HG02610 (cell line): ENCODE data around the gene GOSR1.
A peak's percentile ranks its signal among the peaks of the same experiment; 100 is the strongest.
"Not testable (repeated sequence)": the region's sequence is repeated elsewhere in the genome, so short reads cannot be mapped to it uniquely, and the experiment has no call there.

ENCODE experiments used
- ATAC-seq: cut with Tn5 transposase; IDR thresholded peaks from one replicate; pipeline ENCODE4 v1.9.1; 2021; ENCODE audit warnings: mild to moderate bottlenecking, moderate library complexity; ENCODE audit not compliant: unreplicated experiment

GOSR1 gene

DNA sequence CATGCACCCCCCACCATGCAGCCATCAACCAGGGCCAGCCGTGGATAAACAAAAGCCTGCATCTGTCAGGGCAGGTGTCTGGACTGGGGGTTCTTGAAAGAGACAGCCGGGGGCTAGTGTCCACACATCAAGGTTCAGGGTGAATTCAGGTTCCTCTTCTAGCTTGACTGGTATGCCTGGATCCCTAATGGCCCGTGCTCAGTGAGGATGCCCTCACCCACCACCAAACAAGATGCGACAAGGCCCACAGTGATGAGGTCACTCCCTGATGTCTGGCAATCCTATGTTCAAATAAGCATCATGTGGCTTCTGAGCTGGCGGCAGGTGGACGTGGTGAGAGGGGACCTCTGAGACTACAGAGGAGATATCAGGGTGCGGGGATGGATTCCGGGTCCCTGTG is 64.6 kb downstream of the GOSR1 start:
- no peak for ATAC-seq

DNA sequence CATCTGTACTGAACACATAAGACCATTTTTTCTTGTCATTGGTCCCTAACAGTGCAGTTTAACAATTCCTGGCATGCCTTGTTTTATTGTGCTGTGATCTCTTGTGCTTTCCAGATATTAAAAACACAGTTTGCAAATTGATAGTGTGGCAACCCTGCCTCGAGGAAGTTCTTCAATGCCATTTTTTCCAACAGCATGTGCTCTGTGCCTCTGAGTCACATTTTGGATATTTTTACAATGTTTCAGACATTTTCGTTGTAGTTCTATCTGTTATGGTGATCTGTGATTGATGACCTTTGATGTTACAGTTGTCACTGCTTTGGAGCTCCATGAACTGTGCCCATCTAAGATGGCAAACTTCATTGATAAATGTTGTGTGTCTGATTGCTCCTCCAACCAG is 66.2 kb downstream of the GOSR1 start:
- ATAC-seq = no peak

DNA sequence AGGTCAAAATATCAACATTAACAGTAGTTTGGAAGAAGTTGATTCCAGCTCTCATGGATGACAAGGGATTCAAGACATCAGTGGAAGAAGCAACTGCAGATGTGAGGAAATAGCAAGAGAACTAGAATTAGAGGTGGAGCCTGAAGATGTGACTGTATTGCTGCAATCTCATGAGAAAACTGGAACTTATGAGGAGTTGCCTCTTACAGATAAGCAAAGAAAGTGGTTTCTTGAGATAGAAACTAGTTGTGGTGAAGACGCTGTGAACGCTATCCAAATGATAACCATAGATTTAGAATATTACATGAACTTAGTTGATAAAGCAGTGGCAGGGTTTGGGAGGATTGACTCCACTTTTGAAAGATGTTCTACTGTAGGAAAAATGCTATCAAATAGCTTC is 67.8 kb downstream of the GOSR1 start:
- no peak for ATAC-seq

DNA sequence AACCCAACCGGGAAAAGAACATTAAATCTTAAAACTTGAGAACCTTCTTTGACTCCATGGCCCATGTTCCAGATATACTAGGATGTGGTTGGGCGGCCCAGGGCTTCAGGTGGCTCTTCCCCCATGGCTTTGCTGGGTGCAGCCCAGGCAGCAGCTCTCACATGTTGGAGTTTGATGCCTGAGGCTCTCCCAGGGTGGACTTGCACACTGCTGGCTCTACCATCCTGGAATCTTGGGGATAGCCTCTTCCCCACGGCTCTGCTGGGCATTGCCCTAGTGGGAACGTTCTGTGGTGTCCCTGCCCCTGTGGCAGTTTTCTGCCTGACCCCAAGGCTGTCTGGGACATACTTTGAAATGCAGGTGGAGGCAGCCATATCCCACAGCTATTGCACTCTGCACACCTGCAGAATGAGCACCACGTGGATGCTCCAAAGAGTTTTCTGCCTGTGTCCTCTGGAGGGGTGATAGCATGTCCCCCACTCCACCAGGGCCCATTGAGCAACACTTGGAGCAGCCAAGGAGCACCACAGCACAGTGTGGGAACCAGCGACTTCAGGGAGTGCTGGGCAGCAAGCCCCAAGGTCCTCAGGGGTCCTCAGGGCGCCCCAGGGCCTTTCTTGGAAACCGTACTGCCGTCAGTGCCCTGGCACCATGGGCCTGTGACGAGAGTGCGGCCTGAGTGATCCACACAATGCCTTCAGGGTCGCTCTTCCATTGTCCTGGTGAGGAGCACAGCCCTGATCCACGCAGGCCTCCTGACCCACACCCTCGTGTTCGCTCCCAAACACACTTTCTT is 70.8 kb downstream of the GOSR1 start:
- no peak for ATAC-seq

DNA sequence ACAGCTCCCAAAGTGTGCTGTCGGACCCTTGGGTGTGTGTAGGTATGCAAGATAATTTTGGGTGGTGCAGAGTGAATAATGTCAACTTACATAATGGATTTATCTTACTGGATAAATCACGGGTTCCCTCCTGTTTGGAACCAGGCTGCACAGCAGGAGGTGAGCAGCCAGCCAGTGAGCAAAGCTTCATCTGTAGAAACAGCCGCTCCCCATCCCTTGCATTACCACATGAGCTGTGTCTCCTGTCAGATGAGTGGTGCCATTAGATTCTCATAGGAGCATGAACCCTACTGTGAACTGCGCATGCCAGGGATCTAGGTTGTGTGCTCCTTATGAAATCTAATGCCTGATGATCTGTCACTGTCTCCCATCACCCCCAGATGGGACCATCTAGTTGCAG is 72.0 kb downstream of the GOSR1 start:
- not testable (repeated sequence) for ATAC-seq

DNA sequence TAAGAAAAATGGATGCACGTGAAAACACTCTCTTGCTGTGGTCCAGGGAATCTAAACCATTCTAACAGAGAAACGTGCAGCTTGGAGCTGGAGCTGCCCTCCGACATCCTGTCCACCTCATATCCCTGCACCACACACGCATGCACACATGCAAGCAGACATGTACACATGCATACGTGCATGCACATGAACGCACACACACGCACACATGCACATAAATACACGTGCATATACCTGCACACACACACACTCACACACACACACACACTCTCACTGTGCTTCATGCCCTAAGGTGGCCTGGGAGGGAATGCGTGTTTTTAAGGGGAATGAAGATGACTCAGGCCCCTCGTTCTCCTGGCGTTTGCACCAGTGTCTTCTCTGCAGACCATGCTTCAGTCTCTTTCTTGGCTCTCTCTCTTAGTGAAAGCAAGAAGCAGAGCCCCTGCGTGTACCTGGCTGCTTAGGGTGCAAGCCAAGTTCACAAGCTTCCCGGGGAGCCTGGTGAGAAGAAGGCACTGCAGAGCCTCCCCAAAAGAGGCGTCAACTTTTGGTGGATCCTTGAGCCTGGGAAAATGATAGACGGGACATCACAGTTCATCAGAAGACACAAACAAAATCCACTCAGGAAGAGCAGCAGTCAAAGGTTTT is 72.8 kb downstream of the GOSR1 start:
- no peak for ATAC-seq

DNA sequence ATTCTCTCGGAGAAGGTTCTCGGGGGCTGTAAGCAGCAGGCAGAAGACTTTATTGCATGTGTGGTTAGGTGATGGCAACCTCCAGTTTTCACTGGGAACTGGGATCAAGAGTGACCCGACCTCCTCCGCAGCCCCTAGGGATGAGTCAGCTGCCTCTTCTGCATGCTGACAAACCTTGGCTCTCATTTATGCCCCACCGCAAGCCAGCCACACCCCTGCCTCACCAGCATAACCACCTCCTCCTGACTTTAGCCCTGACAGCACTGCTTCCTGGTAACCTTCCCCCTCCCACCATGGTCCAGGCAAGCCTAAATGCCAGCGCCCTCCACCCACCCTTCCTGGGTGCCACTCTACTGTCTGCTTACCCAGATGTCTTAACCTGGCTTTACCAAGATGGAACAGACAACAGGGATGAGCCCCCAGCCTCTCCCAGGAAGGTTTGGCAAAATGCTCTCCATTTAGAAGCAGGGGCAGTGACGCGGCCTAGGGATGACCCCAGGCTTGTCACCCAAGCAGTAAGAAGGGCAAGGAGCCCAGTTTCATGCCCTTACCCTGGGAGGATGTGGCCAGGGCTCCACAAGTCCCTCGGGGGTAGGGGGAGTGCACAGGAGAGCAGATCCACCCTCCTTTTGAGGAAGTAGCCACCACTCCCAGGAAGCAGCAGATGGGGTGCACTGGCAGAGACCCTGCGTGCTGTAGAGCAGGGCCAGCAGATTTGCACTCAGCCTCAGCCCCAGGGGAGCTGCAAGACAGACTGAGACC is 73.5 kb downstream of the GOSR1 start:
- peak; percentile 72 for ATAC-seq

DNA sequence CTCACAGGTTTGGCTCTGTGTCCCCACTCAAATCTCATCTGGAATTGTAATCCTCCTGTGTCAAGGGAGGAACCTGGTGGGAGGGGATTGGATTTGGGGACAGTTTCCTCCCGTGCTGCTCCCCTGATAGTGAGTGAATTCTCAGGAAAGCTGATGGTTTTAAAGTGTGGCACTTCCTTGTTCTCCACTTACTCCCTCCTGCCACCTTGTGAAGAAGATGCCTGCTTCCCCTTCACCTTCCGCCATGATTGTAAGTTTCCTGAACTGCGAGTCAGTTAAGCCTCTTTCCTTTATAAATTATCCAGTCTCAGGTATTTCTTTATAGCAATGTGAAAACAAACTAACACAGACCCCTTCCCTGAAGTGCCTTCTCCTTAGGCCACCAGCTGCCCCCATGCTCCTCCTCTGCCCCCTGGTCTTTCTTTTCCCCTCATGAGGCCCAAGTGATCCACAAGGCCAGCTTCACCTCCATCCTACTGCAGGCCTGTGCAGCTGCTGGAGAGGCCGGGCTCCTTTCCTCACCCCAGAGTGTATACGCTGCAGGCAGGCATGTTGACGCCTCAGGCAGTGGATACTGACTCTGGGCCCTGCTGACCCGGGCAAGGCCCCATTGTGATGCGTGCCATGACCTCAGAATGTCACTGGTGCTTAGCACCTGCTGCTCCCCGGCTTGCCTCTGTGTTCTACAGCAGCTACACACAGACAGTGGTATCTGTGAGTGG is 74.2 kb downstream of the GOSR1 start:
- not testable (repeated sequence) for ATAC-seq

DNA sequence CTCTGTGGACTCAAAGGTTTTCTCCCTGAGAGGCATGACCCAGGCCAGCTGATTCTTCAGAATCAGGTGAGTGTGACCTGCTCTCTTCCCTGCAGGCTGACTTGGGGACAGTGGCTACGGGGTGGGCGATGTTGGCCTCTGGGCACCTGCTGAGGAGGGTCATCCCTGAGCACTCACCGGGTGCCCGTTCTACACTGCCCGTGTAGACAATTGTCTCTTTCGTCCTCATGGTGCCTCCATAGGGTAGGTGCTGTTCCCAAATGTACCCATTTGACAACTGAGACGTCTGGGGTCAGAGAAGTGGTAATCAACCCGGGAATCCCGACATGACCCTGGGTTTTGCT is 74.8 kb downstream of the GOSR1 start:
- no peak for ATAC-seq

DNA sequence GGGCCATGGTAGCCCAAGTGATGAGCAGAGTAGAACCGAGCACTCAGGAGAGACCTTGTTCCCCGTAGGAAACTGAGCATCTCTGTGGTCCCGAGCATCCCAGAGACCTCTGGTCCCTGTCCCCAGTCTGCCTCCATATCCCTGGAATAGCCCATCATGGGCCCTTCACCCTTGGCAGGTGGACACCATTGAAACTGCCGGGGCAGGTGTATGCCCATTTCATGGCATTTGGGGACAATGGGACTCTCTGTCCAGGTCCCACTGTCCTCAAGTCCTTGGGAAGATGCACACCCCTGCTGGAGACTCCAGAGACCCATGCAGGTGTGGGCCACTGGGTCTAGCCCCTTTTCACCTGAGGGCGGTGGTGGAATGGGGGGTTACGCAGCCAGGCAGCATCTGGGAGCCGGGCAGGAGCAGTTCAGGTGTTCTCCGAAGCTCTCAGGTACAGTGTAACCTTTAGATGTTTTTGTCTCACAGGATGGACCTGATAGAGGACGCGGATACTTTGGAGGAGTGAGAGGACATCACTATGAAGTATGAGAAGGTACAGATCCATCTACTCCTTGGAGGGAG is 75.9 kb downstream of the GOSR1 start:
- ATAC-seq = no peak

DNA sequence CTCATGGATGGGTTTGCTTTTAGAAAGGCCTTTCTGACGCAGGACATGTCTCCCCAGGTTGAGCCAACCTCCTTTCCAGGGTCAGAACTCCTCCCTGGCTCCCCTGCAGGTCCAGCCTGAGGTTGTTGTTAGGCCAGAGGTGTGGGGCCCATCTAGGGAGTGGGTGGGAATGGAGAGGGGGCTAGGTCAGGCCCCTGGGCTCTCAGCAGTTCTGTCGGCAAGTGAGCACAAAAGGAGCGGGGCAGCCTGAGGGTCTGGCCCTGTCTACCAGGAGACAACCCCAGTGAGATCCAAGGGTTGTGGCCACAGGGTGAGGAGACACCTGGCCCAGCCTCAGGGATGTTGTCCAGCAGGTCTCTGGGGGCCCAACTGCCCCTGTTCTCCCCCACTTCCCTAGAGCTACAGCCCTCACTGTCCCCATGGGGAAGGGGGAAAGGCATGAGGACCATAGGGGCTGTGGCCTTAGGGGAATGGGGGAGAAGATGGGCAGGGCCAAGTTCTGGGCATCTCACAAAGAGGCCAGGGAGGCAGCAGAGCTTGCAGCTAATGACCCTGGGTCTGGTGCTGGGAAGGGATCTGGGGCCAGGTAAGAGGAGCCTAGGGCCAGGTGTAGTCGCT is 76.7 kb downstream of the GOSR1 start:
- not testable (repeated sequence) for ATAC-seq

DNA sequence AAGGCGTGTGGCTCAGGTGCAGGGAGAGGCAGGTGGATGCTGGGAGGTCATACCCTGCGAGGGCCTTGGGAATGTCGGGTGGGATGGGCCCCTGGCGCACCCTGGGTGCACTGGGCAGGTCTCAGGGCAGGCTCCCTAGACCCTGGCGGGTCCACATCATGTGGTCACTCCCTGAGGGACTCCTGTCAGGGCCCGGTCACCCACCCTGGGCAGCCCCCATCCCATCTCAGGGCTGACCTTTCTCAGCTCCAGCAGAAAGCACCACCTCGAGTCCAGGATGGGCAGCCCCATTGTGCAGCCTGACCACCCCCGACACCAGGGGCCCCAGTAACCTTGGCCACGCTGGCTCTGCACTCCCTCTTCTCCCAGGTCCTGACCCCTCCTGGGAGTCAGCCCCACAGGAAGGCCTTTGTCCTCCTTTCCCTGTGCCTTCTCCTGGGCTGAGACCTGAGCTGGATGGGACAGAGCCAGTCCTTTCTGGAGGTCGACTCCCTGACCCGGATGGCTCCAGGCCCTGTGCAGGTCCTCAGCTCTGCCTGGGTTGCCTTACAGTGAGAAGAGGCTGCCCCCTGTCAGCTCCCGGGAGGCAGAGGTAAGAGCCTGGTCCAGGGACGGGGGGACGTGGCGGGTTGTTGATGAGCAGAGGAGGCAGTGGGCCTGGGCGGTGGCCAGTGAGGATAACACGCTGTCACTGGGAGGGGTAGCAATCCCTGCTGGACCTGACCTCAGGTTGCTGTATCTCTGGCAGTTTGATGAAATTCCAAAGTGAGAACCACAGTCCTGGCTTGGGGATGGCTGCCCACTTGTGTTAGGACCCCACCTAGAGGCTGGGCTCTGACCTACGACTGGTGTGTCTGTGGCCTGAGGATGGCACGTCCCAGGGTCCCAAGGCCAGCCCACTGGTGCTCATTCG is 77.9 kb downstream of the GOSR1 start:
- ATAC-seq = no peak

DNA sequence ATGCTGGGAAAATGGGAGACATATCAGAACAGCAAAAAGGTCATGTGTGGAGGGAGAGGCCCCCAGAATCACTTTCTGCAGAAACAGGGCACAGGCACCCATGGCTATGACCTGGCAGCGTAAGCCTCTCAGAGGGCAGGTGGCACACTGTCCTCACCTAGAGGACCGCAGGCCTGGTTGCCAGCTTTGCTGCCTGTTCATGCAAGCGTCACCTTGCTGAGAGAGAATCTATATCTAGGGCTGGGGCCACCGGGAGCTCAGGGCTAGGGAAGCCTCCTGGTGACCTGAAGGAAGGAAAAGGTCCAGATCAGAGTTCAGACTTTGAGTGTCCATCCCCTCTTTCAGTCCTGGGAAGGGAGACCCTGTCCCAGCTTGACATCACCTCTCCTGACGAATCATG is 78.7 kb downstream of the GOSR1 start:
- no peak for ATAC-seq

DNA sequence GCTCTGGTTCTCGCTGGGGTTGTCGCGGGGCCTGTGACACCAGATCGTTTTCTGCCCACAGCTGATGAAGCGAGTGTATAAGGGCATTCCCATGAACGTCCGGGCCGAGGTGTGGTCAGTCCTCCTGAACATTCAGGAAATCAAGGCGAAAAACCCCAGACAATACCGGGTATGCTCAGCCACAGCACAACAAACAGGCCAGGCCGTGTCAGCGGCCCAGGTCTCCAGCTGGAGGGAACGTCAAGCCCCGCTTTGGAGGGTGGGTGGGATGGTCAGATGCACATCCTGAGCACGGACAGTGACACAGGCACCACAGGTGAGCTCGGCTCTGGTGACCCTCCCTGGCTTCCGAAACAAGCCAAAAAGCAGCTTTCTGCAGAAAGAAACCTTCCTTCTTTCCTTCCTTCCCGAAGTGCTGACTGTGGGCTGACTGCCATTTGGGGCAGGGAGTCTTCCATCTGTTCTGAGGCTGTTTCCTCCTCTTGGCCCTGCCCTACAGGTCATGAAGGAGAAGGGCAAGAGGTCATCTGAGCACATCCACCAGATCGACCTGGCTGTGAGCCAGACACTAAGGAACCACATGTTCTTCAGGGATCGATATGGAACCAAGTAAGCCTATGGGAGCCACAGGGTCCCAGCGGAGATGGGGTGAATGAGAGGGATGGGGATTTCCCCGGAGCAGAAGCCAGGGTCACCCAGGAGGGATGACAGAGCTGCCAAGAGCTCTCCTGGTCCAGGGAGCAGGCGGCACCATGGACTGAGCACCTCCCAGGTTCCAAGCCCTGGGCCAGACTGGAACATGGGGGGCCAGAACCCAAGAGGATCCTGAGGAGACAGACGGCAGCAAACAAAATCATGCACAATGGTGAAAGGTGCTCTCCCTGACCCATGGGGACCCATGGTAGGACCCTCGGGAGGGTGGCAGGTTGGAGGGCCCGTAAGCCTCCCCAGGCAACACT is 79.4 kb downstream of the GOSR1 start:
- no peak for ATAC-seq

DNA sequence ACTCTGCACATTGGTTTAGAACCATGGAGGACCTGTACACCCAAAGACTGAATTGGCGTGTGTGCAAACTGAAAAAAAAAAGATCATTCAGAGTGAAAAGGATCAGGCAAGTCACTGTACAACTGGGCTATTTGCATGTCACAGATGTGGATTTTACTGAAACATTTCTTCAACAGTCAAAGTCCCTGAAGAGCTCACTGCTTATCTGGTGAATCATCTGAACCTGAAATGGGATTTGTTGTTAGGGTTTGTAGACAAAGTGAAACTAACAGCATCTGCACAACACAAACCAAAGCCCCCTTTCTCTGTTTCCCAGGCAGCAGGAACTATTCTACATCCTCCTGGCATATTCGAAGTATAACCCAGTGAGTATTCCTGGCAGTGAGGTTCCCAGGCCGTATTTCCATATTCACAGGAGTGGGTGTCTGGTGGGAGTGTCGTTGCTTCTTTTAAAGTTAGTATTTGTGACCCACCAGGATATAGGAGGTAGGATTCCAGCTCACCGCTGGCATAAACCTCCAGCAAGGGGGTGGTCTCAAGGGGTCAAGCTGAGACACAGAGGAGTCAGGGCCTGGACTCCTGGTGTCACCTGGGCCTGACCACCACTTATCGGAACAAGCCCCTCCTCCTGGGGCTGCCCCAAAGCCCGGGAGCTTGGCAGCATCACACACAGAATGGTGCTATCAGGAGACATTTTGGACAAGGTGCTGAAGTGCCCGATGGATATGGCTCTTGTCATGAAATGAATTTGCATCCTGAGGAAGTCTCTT is 80.9 kb downstream of the GOSR1 start:
- no peak for ATAC-seq

DNA sequence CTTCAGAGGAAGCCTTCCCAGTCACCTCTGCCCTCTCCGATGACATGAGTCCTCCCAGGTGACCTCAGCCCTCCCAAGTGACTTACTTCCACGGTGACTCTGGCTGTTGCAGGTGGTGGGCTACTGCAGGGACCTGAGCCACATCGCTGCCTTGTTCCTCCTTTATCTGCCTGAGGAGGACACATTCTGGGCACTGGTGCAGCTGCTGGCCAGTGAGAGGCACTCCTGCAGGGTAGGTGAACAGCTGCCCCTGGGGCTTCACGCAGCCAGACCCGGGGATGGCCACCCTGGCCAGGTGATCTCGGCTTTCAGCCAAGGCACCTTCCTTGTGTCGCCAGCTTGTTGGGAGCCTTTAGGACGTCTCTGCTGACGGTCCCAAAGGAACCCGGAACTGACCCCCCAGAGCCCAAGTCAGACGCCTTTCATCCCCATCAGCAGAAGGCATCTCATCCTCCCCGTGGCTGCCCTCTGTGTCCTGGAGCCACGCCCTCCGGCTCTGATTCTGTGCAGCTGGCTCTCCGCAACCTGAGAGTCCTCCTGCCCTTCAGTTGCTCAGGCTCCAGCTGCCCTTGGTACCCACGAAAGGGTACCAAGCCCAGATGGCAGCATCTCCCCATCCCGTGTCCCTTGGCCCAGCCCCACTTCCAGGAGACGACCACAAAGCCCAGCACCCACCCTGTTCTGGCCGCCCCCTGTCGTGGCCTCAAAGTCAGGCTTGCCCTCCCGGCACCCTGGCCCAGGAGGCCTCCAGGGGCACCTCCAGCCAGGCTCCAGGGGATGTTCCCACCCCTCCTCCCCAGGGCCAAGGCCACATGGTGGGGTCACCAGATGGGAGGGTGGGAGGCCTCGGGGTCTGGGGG is 81.7 kb downstream of the GOSR1 start:
- ATAC-seq = no peak

DNA sequence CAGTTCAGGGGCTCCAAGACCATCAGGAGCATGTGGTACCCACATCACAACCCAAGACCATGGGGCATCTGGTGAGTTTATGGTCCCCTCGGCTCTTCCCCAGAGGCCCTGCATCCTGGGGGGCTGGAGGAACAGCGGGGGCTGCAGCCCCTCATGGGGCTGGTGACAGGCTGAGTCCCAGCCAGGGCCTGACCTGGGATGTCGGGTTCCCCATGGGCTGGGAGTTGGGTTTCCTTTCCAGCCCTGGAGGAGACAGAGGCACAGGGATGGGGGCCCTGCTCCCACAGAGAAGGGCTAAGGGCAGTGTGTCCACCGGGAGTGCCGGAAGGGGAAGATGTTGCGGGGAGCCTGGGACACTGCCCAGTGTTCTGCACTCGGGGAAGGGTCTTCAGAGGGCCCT is 82.4 kb downstream of the GOSR1 start:
- no peak for ATAC-seq
